ENCODE measurements around the gene PIK3CA.
"Not testable (repeated sequence)": the region's sequence is repeated elsewhere in the genome, so short reads cannot be mapped to it uniquely, and the experiment has no call there.

Gene PIK3CA

GRCh38 chr3:179250803-179251476 lies 102.8 kb downstream of the PIK3CA start, which contains the start of gene KCNMB3:
TSS of gene KCNMB3 (minus strand) at chr3:179251114. CDS start at chr3:179250990, 124 bp downstream.
- Histone ChIP-seq H3K4me3 (ENCODE audit: insufficient read length, low read depth) (no peak within 1 kb of the TSS), H3K36me3 (ENCODE audit: insufficient read depth, insufficient read length, low read length) (no peaks in the 10 kb centered on the region), H3K27me3 (ENCODE audit: insufficient read depth, insufficient read length) (no peaks in the 10 kb centered on the region), H3K9ac (ENCODE audit: insufficient read length, low read depth) (no peak within 1 kb of the TSS), H3K9me3 (ENCODE audit: insufficient read depth, low read length) (no peaks in the 10 kb centered on the region), H3K4me1 (ENCODE audit: insufficient read depth, insufficient read length) (no peaks in the 10 kb centered on the region)
- no peak for TF ChIP-seq SUZ12 (IDR thresholded peaks at IDR 0.05; ENCODE audit: extremely low read depth, insufficient read depth, insufficient read length)
- TF ChIP-seq YY1 (IDR thresholded peaks at IDR 0.05; ENCODE audit: insufficient read depth, insufficient read length): no peak
- TF ChIP-seq ZNF274 (IDR thresholded peaks at IDR 0.05; ENCODE audit: low read depth, low read length): no peak
- DNase-seq (ENCODE audit: low read depth, low spot score): no peak

- Histone ChIP-seq H3K4me3 (ENCODE audit: insufficient read length, low read depth) (no peak overlapping the region), H3K9me3 (ENCODE audit: insufficient read depth, low read length) (no peaks in the 10 kb centered on the region), H3K4me1 (ENCODE audit: insufficient read depth, insufficient read length) (no peaks in the 10 kb centered on the region), H3K27me3 (ENCODE audit: insufficient read depth, insufficient read length) (no peaks in the 10 kb centered on the region), H3K9ac (ENCODE audit: insufficient read length, low read depth) (no peak overlapping the region), H3K36me3 (ENCODE audit: insufficient read depth, insufficient read length, low read length) (no peaks in the 10 kb centered on the region)
- no peak for TF ChIP-seq YY1 (IDR thresholded peaks at IDR 0.05; ENCODE audit: insufficient read depth, insufficient read length)
- no peak for TF ChIP-seq ZNF274 (IDR thresholded peaks at IDR 0.05; ENCODE audit: low read depth, low read length)
- TF ChIP-seq SUZ12 (IDR thresholded peaks at IDR 0.05; ENCODE audit: extremely low read depth, insufficient read depth, insufficient read length): no peak
- DNase-seq (ENCODE audit: low read depth, low spot score): no peak
These were observed 108.7 kb downstream of the PIK3CA start for GRCh38 chr3:179256813-179257212.

DNA sequence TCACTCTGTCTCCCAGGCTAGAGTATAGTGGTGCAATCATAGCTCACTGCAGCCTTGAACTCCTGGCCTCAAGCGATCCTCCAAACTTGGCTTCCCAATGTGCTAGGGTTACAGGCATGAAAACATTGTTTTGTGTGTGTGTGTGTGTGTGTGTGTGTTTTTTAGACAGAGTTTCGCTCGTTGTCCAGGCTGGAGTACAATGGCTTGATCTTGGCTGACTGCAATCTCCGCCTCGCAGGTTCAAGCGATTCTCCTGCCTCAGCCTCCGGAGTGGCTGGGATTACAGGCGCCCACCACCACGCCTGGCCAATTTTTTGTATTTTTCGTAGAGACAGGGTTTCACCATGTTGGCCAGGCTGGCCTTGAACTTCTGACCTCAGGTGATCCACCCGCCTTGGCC lies 109.6 kb downstream of the PIK3CA start:
- not testable (repeated sequence) for H3K36me3 ChIP-seq (ENCODE audit: insufficient read depth, insufficient read length, low read length); H3K4me1 ChIP-seq (ENCODE audit: insufficient read depth, insufficient read length); H3K4me3 ChIP-seq (ENCODE audit: insufficient read length, low read depth); H3K9ac ChIP-seq (ENCODE audit: insufficient read length, low read depth); H3K9me3 ChIP-seq (ENCODE audit: insufficient read depth, low read length); DNase-seq (ENCODE audit: low read depth, low spot score); H3K27me3 ChIP-seq (ENCODE audit: insufficient read depth, insufficient read length)

DNA sequence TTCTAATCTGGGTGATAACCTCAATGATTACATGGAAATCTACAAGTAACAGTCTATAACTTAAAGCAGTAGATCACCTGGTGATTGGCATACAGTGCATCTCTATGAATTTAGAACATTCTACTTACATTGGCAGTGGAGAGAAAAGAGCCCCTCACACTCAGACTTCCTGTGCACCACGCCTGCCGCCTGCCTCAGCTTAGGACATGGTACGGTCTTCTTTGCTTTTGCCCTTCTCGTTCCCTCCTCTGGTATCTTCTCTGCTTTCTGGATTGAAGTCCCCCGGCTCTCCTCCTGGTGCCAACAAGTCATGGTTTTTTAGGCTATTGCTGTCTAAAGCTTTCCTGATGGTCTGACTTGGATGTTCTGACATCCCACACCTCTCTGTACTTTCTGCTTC lies 110.7 kb downstream of the PIK3CA start:
- Histone ChIP-seq H3K9me3 (ENCODE audit: insufficient read depth, low read length) (no peaks in the 10 kb centered on the region), H3K36me3 (ENCODE audit: insufficient read depth, insufficient read length, low read length) (no peaks in the 10 kb centered on the region), H3K4me3 (ENCODE audit: insufficient read length, low read depth) (no peak overlapping the region), H3K27me3 (ENCODE audit: insufficient read depth, insufficient read length) (no peaks in the 10 kb centered on the region), H3K9ac (ENCODE audit: insufficient read length, low read depth) (no peak overlapping the region), H3K4me1 (ENCODE audit: insufficient read depth, insufficient read length) (no peaks in the 10 kb centered on the region)
- no peak for TF ChIP-seq SUZ12 (IDR thresholded peaks at IDR 0.05; ENCODE audit: extremely low read depth, insufficient read depth, insufficient read length)
- DNase-seq (ENCODE audit: low read depth, low spot score): no peak

GRCh38 chr3:179259959-179260756 lies 112.0 kb downstream of the PIK3CA start:
- H3K4me3 ChIP-seq (ENCODE audit: insufficient read length, low read depth); H3K9me3 ChIP-seq (ENCODE audit: insufficient read depth, low read length); H3K36me3 ChIP-seq (ENCODE audit: insufficient read depth, insufficient read length, low read length); H3K4me1 ChIP-seq (ENCODE audit: insufficient read depth, insufficient read length); H3K27me3 ChIP-seq (ENCODE audit: insufficient read depth, insufficient read length); DNase-seq (ENCODE audit: low read depth, low spot score); H3K9ac ChIP-seq (ENCODE audit: insufficient read length, low read depth): not testable (repeated sequence)

DNA sequence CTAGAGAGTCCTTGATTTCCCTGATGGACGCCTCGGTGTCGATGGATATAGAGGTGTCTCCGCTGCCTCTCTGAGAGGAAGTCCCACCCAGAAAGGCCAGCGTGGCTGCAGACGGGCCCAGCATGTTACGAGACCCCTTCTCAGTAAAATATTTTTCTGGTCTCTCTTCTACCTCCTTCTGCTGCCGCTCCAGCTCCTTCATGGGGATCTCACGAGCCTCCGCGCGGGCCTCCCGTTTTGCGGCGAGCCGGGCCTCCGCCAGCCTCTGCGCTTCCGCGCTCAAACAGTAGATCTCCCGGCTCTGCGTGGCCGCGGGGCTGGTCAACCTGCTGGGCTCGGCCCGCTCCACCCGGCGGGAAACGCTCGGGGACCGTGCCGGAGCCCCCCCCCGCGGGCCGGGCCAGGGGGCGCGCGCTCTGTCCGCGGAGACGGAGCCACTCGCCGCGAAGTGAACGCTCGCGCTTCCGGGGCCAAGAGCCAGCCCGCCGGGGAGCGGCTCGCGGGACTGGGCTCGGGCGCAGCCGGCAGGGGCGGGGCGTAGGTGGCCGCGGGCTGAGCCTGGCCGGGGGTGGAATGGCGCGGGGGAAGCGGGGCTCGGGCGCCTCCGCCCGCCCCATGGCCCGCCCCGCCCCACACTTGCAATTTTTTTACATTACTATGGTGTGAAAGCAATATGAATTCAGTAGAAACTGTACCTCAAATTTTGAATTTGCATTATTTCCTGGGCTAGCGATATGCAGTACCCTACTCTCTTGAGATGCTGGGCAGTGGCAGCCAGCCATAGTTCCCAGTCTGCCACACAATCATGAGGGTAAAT lies 113.0 kb downstream of the PIK3CA start:
- Histone ChIP-seq H3K4me3 (ENCODE audit: insufficient read length, low read depth) (no peak overlapping the region), H3K36me3 (ENCODE audit: insufficient read depth, insufficient read length, low read length) (no peaks in the 10 kb centered on the region), H3K27me3 (ENCODE audit: insufficient read depth, insufficient read length) (no peaks in the 10 kb centered on the region), H3K9ac (ENCODE audit: insufficient read length, low read depth) (no peak overlapping the region), H3K4me1 (ENCODE audit: insufficient read depth, insufficient read length) (no peaks in the 10 kb centered on the region), H3K9me3 (ENCODE audit: insufficient read depth, low read length) (no peaks in the 10 kb centered on the region)
- DNase-seq (ENCODE audit: low read depth, low spot score): no peak
- TF ChIP-seq SUZ12 (IDR thresholded peaks at IDR 0.05; ENCODE audit: extremely low read depth, insufficient read depth, insufficient read length): no peak
- no peak for TF ChIP-seq YY1 (IDR thresholded peaks at IDR 0.05; ENCODE audit: insufficient read depth, insufficient read length)
- no peak for TF ChIP-seq ZNF274 (IDR thresholded peaks at IDR 0.05; ENCODE audit: low read depth, low read length)

DNA sequence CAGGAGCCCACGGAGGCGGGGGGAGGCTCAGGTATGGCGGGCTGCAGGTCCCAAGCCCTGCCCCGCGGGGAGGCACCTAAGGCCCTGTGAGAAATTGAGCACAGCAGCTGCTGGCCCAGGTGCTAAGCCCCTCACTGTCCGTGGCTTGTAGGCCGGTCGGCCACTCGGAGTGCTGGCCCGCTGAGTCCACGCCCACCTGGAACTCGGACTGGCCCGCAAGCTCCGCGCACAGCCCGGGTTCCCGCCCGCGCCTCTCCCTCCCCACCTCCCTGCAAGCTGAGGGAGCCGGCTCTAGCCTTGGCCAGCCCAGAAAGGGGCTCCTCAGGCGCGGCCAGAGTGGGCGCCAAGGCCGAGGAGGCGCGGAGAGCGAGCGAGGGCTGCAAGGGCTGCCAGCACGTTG lies 115.0 kb downstream of the PIK3CA start:
- H3K36me3 ChIP-seq (ENCODE audit: insufficient read depth, insufficient read length, low read length): no peaks in the 10 kb centered on the region
- H3K4me3 ChIP-seq (ENCODE audit: insufficient read length, low read depth): no peak overlapping the region
- no peaks in the 10 kb centered on the region for H3K9me3 ChIP-seq (ENCODE audit: insufficient read depth, low read length)
- H3K27me3 ChIP-seq (ENCODE audit: insufficient read depth, insufficient read length): no peaks in the 10 kb centered on the region
- TF ChIP-seq YY1 (IDR thresholded peaks at IDR 0.05; ENCODE audit: insufficient read depth, insufficient read length): no peak
- TF ChIP-seq SUZ12 (IDR thresholded peaks at IDR 0.05; ENCODE audit: extremely low read depth, insufficient read depth, insufficient read length): no peak
- TF ChIP-seq ZNF274 (IDR thresholded peaks at IDR 0.05; ENCODE audit: low read depth, low read length): no peak
- H3K4me1 ChIP-seq (ENCODE audit: insufficient read depth, insufficient read length): no peaks in the 10 kb centered on the region
- H3K9ac ChIP-seq (ENCODE audit: insufficient read length, low read depth): no peak overlapping the region
- DNase-seq (ENCODE audit: low read depth, low spot score): no peak

Data from NT2/D1 (cell line).